ENCODE data around the gene MAGED2.

- TF ChIP-seq CTCF (IDR thresholded peaks at IDR 0.05) (no peak), POLR2AphosphoS5 (IDR thresholded peaks at IDR 0.05) (no peak)
Measured at GRCh38 chrX:54785901-54786300, 21.6 kb upstream of the MAGED2 start.

All from esophagus muscularis mucosa (tissue), 3 donors.